Hindlimb muscle (tissue), 1 donor: Measurements from ENCODE around the gene CREBBP. TPM values are rescaled to one million over a fixed set of nuclear protein-coding genes. Genes with fewer than 3 reads are reported as not detected.
A peak's percentile ranks its signal among the peaks of the same experiment; 100 is the strongest.

Experiments
- DNase-seq: peaks from one replicate; pipeline ENCODE4 v3.0.0-alpha.2; 2013
- polyA plus RNA-seq: library from polyadenylated mRNA; unstranded; fragments of 120-200 nt; gene quantifications from one replicate; pipeline ENCODE4 v1.2.1, GENCODE V29; 2013; ENCODE audit not compliant: insufficient read length

The CREBBP gene
- polyA plus RNA-seq, 1 donor: 56.5 TPM

DNA sequence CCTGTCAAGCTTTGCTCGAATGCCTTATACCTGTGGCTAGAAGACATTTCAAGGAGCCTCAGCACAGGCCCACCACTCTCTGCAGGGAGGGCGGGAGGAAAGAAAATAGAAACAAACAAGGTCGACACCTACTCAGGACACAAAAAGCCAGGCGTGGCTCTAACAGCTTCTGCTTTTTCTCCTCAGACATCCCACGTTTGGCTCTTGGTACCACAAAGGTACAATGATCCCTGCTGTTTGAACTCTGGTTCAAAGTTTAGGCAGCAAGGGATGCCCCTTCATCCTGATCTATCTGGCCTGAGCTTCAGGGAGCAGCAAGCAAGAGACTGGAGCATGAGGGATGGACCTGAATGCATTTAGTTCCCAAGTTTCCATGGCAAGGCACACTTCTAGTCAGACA lies 57.1 kb downstream of the CREBBP start:
- no peak for DNase-seq

DNA sequence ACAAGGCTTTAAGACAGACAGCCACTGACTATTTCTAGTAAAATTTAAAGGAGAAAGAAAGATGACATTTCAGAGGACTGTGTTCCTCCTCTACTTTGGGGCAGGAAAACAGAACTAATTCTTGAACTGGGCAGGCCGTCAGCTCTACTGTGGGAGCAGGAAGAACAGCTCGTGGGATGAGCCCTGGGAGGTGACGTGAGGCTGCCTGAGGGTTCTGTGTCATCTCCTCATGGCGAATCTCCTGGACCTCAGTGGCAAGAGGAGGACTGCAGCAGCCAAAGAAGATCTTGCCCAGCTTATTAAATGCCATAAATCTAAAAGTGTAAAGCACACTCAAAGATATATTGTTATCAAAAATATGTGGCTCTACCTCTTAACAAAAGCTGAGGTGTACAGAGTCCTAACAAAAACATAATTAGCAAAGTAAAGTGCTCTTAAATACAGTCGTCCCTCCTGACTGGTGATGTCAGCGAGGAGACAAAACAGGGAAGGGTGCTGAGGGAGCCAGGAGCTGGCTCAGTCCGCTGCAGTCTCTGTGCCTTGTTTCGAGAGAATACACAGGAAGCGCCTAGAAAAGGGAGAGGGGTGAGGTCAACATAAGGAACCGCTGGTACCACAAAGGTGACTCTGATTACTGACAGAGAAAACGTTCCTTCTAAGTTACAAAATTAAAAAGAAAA lies 58.0 kb downstream of the CREBBP start:
- DNase-seq: no peak

DNA sequence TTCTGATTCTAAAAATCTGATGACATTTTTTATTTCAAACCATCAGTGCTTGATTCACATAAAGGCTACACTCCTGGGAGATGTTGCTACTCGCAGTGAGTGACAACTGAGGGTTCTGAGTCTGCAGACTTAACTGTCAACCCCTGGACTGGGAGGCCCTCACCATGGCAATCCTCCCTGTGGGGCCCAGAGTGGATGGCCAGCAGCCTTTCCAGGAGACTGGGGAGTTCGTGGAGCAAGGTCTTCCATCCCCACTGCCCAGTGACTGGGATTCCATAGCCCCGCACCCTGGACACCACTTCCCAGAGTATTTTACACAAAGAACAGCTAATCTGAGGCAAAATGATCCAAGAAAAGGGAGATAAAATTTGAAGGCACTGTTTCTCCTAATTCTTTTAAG lies 59.3 kb downstream of the CREBBP start:
- DNase-seq: no peak

DNA sequence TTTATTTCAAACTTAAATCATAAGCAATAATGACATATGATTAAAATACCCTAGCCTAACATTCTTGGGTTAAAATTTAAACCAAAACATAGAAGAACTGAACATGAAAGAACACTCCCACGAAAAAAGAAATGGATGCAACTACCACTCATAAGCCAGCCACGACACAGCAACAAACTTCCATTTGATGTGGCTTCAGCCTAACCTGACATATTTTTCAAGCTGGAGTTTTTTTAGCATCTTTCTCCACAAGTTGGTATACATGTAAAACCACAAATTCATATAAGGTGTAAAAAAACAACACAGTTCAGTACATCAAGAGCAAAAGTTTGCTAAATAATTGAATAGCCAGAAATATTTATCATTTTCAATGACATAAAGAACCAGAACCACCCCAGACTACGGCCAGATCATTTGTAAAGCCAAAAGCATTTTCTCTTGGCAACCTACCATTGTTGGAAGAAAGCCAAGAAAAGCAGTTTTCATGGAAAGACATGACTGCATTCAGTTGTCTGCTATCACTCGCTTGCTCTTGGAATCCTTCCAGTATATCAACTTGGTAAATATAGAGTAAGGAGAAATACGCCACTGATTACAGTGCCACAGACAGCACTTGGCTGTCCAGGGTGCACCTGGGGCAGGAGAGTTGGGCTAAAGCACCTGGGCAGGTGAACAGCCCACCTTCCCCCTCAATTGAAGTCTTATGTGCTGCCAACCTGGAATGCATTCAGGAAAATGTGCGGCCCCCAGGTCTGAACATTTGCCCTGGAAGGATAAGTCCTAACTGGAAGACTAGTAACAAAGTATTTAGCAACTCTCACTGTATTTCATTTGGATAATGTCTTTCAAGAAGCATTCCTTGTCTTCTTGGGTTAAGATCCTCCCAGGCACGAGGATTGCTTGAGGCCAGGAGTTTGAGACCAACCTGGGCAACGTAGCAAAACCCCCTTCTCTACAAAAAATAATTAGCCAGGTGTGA lies 60.5 kb downstream of the CREBBP start:
- peak; percentile 68 for DNase-seq

DNA sequence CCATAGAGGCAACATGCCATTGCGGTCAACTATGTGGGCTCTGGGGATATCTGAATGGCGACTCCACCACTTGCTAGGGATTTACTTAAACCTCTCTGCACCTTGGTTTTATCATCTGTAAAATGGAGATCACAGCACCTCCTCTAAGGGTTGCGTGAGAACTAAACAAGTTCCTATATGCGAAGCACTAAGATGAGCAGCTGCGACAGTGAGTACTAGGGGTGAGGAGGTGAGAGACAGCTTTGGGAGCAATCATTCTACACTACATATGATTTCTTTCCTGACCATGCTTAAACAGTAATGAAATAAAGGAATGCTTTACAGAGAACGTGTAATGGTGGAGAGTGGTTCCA lies 61.4 kb downstream of the CREBBP start:
- DNase-seq: no peak

DNA sequence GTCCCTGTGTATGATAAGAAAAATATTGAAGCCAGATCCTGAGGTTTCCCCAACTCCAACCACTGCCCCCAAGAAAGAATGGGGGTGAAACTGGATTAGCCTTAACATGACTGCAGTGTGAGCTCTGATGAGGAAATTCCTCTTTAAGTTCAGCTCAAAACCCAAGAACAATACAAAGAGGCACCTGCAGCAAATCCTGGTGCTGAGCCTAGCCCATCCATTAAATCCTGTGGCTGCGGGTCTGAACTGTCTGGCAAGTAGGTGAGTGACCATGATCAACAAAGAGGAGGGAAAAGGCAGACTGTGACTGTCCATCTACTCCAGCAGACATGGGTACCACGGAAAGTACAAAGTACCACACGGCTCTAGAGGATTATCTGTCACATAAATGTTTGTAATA lies 64.2 kb downstream of the CREBBP start:
- no peak for DNase-seq

DNA sequence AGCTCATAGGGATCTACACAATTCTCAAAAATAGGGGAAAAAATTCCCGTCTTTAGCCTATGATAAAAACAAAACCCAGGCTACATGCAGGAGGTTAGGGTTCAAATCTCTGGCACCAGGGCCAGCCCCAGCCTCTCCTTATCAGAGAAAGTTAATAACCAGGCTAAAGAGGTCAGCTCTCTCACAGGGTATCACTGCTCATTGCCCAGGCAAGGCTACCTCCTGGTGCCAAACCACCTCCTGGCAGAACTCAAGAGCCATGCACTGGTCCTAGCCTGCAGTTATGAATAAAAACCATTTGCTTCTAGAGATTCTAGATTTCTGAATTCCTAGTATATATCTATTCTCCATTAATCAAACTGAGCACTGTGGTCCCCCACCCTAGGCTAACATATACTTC lies 65.8 kb downstream of the CREBBP start:
- no peak for DNase-seq

DNA sequence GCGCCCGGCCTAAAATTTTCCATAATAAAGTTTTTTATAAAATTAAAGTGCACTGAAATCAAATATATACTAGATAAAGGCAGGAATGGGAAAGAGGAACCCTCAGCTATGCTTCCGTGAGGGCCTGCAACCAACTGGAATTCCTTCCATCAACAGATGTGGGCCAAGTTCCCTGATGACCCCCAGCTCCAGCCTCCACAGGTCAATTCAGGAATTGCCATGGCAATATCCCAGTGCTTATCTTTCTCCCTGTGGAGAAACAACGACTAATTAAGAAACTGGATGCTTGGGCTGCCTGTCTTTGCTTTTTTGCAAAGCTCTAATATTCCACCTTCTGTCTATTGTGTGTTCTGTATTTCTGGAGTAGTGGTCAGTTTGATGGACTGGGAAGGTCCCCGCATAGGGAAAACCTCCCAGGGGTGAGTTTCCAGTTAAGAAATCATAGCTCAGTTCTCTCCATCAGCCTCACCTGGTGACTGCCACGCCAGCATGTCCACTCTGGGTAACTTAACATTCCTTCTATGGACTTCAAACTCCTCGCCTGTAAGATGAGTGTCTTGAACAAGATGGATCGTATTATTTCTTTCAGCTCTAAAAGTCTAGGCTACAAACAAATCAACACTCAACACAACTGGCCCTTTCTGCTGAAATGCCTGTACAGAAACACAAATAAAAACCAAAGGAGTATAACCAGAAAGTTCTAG lies 67.9 kb downstream of the CREBBP start:
- DNase-seq: no peak

DNA sequence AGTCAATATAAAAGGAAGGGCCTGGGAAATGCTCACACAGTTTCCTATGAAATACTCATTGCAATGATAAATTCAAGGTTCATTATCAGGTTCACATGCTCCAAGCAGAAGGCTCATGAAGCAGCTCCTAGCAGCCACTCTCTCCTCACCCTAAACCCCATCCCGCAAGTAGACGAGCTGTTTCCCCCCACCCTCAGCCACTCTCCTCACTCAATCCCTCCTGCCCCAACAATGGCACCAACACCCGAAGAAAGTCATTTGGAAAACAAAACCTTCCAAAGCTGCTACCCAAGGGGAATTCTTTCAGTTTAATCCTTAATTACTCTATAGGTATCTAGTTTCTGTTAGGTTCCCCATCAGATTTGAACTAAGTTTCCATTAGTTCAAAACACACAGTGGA lies 69.7 kb downstream of the CREBBP start:
- DNase-seq: no peak

DNA sequence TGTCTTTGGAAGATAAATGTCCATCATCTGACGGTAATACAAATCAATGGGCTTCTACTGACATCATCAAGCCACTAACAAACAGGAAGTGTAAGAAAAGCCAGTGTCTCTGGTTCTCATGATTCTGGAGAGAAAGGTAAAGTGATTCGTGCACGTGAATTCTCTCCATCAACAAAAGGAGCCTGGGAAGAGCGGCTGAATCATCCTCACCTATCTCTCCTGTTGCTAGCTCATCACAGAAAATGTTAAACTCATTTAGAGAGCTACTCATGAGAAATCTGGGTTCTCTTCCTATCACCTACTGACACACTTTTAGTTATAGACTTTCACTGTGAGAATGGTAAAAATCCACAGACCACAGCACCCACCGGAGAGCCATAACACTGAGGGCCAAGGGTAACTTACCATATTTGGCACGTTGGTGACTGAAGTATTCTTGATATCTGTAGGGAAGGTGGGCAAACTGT lies 70.3 kb downstream of the CREBBP start:
- DNase-seq: no peak

DNA sequence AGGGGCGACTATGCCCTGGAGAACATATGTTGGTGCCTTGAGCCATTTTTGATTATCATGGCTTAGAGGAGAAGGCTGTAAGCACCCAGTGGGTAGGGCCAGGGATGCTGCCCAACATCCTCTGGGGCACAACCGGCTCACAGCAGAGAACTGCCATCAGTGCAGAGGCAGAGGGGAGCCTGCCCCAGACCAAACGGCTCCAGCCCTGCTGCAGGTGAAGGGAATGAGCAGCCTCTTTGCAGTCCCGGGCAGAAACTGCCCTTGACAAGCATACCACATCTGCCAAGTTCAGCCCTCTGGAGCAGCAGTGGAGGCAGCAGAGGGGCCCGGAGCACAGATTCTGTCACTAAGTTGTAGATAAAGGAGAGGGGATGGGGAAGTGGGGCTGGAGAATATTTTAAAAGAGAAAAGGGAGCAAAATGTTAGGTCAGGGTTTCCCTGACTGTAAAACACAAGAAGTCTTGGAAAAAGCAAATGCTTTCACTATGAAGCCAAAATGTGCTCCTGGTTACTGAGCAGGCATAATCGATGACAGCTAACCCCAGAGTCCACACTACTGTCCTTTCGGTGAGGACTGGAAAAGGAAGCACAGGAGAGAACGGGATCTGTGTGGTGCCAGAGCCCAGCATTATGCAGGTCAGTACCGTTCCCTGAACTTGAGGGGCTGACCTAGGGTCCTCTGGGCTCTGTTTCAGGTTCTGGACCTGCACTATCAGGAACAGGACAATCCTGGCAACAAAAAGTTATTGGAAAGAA lies 72.0 kb downstream of the CREBBP start:
- DNase-seq: no peak

DNA sequence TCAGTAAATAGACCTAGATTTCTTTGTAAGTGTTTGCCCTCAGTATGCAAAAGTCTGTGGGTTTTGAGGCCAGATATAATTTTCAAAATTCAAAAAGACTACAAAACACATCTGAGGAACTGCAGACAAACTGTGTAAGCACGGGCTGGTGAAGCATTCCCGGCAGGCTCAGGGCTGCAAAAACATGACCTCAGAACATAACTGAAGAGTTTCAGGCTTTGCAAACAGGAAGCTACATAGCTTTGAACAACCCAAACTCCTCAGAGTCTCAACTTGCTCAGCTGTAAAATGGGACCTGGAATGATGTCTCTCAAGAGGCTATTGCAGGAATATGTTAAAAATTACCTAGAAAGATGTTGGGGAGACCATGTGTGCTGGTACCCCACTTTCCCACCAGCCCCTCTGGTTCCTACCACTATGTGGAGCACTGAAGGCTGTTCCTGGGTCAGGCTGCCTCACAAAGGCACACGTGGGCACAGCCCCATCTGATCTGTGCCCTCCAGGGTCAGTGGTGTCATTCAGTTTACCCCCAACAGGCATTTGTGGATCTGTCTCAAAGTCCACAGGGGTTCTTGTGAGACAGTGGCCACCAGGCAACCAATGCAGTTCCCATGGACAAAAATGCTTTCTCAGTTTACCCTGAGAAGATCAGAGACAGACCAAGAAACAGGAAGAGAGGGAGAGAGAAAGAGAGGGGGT lies 72.9 kb downstream of the CREBBP start:
- no peak for DNase-seq

DNA sequence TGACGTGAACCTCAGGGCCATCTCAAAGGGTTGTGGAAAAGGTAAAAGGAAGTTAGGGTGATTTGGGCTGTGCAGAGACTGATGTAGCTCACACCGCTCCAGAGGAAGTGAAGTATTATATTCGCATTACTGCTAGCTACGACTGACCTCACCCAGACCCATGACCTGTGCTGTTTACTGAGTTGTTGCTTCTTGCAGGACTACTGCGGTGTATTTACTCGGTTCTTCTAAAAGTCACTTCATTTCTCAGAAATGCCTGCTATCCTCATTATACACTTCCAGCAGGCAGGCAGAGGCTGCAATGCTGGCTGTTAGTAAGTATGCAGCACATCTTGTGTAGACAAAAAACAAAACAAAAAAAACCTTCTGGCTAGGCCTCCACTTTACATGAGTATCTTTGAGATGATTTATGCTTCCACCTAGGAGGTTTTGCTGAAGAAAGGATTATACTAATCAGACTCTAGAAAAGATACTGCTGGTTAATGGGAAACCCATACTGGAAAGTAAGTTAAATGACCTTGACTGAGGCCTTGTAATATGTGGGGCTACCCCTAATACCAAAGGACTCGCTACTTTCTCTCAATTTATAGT lies 76.0 kb downstream of the CREBBP start:
- no peak for DNase-seq

DNA sequence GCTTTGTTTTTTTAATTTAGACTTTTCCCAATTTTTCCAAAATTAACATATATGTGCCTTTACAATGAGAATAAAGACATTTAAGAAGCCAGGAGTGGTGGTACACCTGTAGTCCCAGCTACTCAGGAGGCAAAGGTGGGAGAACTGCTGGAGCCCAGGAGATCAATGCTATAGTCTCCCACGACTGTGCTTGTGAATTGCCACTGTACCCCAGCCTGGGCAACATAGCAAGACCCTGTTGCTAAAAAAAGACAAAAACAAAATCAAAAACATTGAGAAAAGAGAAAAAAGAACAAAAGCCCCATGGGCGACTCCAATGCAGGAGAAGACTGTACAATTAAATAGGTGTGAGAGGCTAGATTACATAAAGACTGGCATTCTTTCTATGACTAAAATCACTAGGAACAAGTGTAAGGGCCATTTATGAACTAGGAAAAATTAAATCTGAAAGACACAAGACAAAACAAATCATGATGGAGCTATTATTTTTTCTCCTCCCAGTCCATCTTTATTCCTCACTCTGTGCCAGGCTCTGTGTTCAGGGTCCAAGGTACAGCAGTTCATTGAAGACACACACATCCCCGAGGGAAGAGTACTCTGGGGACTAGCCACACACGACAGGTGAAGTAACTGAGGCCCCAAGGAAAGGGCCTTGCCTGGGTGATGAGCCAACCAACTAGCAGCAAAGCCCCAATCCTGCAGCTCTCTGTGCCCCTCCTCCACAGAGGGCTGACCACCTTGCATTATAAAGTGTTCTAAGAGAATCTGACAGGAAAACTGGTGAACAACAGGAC lies 79.8 kb downstream of the CREBBP start:
- no peak for DNase-seq

DNA sequence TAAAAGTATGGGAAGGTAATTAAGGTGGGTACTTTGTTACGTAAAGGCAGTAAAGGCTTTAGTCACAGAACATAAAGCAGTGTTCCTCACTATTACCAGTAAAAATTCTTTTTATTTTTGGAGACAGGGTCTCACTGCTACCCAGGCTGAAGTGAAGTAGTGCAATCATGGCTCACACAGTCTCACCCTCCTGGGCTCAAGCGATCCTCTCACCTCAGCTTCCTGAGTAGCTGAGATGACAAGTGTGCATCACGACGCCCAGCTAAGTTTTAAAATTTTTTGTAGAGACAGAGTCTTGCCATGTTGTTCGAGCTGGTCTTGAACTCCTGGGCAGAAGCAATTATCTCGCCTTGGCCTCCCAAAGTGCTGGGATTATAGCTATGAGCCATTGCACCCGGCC lies 80.5 kb downstream of the CREBBP start:
- no peak for DNase-seq

DNA sequence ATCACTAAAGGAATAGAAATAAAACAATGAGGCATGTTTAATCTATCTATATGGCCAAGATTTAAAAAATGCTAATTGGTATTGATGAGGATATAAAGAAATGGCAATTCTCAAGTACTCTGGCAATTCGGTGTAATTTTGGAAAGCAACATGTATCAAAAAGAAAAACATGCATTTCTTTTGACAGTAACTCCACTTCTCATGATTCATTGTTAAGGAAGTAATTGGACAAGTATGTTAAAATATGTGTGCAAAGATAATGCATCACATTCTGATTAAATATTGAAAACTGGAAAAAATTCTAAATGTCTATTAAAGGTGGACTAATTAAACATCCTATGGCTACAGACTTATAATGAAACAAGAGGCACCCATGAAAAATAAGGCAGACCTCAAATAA lies 81.2 kb downstream of the CREBBP start:
- no peak for DNase-seq

DNA sequence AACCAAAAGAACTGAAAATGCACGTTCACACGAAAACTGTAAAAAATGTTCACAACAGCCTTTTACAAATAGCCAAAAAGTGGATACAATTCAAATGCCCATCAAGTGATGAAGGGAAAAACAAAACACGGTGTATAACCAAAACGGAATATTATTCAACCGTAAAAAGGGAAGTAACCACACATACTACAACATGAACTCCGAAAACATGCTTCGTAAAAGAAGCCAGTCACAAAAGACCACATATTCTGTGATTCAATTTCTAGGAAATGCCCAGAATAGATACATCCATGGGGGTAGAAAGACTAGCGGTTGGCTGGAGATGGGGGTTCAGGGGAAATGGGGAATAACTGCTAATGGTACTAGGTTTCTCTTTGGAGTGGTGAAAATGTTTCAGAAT lies 81.7 kb downstream of the CREBBP start:
- no peak for DNase-seq

DNA sequence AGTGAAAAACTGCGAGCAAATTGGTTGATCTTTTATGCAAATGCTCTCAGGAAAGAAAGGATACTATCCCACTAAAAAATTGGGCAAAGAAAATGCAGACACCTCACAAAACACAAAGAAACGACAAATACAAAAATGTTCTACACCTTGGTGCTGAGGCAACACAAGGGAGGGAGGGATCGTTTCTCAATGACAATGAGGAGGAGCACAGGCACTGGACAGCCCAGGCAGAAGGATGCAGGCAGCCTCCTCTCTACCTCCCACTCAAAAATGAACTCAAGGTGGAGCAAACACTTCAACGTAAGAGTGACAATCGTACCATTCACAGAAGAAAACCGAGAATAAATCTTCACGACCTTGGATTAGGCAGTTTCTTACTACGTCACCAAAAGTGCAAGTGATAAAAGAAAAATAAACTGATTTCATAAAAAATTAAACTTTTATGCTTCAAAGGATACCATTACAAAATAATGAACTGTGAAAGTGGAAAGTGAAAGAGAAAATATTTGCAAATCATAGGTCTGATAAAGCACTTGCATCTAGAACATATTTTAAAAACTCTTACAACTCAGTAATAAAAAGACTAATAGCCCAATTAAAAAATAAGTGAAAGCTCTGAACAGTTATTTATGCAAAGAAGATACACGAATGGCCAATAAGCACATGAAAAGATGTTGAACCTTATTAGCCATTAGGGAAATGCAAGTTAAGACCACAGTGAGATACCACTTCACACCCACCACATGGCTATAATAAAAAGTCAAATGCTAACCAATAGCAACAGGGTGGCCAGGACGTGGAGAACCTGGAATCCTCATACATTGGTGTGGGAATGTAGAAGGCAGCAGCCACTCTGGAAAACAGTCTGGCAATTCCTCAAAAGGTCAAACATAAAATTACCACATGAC lies 82.4 kb downstream of the CREBBP start:
- no peak for DNase-seq

DNA sequence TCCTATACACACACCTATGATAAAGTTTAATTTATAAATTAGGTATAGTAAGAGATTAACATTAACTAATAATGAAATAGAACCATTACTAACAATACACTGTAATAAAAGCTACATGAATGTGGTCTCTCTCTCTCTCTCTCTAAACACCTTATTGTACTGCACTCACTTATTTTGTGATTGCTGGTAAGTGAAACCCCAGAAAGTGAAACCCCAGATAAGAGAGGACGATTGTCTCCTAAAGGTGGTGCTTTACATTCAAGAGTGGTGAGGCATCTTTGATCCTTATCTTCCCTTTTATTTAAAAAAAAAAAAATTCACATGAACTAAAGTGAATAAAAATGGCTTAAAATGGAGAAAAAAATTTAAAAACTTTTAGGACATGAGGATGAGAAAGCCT lies 83.0 kb downstream of the CREBBP start:
- no peak for DNase-seq

DNA sequence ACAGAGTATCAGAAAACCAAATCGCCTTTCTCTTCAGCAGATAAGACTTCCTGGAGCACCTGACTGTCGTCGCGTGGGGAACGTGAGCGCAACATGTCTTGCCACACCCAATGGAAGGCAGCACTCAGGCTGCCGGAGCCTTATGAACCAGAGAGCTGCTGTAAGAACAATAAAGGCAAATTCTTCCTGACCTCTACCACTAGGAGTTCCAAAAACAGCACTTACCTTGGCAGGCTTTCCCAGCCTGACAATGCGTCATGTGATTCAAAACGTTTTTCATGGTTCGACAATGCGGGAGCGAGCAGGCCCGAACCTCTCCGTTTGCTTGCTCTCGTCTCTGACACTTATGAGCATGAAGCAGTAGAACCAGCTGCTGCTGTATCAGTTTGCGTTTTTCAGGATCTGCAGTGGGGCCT lies 87.3 kb downstream of the CREBBP start:
- DNase-seq: no peak
